Measurements from ENCODE around the gene PTPN1.

The PTPN1 gene

GRCh38 chr20:50578061-50578777 is 68.0 kb downstream of the PTPN1 start:
- in situ Hi-C loops (cut with HindIII; ENCODE audit: low sequenced_read_pairs): no loop called here

GRCh38 chr20:50578778-50579165 is 68.6 kb downstream of the PTPN1 start:
- H3K4me3 ChIP-seq (ENCODE audit: low read depth, low read length): no peak overlapping the region
- DNase-seq (ENCODE audit: low read depth): no peak
- in situ Hi-C loops (cut with HindIII; ENCODE audit: low sequenced_read_pairs): no loop called here
- no peak for TF ChIP-seq CTCF (IDR thresholded peaks at IDR 0.05; ENCODE audit: low read depth, low read length, missing control alignments)

More at GRCh38 chr20:50578061-50578777, 68.0 kb downstream of the PTPN1 start:
- no peak for DNase-seq (ENCODE audit: low read depth)
- H3K4me3 ChIP-seq (ENCODE audit: low read depth, low read length): no peak overlapping the region
- no peak for TF ChIP-seq CTCF (IDR thresholded peaks at IDR 0.05; ENCODE audit: low read depth, low read length, missing control alignments)

GRCh38 chr20:50579511-50579910 is 69.3 kb downstream of the PTPN1 start:
- DNase-seq (ENCODE audit: low read depth): no peak
- in situ Hi-C loops (cut with HindIII; ENCODE audit: low sequenced_read_pairs): no loop called here
- H3K4me3 ChIP-seq (ENCODE audit: low read depth, low read length): no peak overlapping the region
- TF ChIP-seq CTCF (IDR thresholded peaks at IDR 0.05; ENCODE audit: low read depth, low read length, missing control alignments): no peak

GRCh38 chr20:50580016-50580747 is 70.0 kb downstream of the PTPN1 start:
- in situ Hi-C loops (cut with HindIII; ENCODE audit: low sequenced_read_pairs): no loop called here
- DNase-seq (ENCODE audit: low read depth): no peak
- no peak overlapping the region for H3K4me3 ChIP-seq (ENCODE audit: low read depth, low read length)
- TF ChIP-seq CTCF (IDR thresholded peaks at IDR 0.05; ENCODE audit: low read depth, low read length, missing control alignments): peak; percentile 73

- no peak for TF ChIP-seq CTCF (IDR thresholded peaks at IDR 0.05; ENCODE audit: low read depth, low read length, missing control alignments)
- H3K4me3 ChIP-seq (ENCODE audit: low read depth, low read length): no peak overlapping the region
- DNase-seq (ENCODE audit: low read depth): no peak
- in situ Hi-C loops (cut with HindIII; ENCODE audit: low sequenced_read_pairs): no loop called here
Measured at GRCh38 chr20:50580842-50581544, 70.8 kb downstream of the PTPN1 start.

- no peak for DNase-seq (ENCODE audit: low read depth)
- in situ Hi-C loops (cut with HindIII; ENCODE audit: low sequenced_read_pairs): no loop called here
Measured at GRCh38 chr20:50582092-50582491, 71.9 kb downstream of the PTPN1 start.

More at GRCh38 chr20:50582092-50582491, 71.9 kb downstream of the PTPN1 start:
- no peak overlapping the region for H3K4me3 ChIP-seq (ENCODE audit: low read depth, low read length)
- TF ChIP-seq CTCF (IDR thresholded peaks at IDR 0.05; ENCODE audit: low read depth, low read length, missing control alignments): no peak

Data from astrocyte of the cerebellum (primary cell).